GM18868 (cell line): ENCODE measurements around the gene FHDC1.

ENCODE experiments used
- ATAC-seq: cut with Tn5 transposase; IDR thresholded peaks from one replicate; pipeline ENCODE4 v1.9.1; 2021; ENCODE audit warnings: mild to moderate bottlenecking, moderate library complexity; ENCODE audit not compliant: unreplicated experiment

FHDC1 gene

GRCh38 chr4:153001626-153002025 lies 65.5 kb downstream of the FHDC1 start:
- no peak for ATAC-seq

GRCh38 chr4:153002110-153002509 lies 66.0 kb downstream of the FHDC1 start:
- ATAC-seq, result no peak

GRCh38 chr4:153004081-153004850 lies 68.1 kb downstream of the FHDC1 start:
- ATAC-seq, result no peak

GRCh38 chr4:153005899-153006381 lies 69.8 kb downstream of the FHDC1 start:
- ATAC-seq, result no peak

GRCh38 chr4:153008578-153009199 lies 72.6 kb downstream of the FHDC1 start:
- peak; percentile 83 for ATAC-seq

GRCh38 chr4:153010146-153010545 lies 74.0 kb downstream of the FHDC1 start:
- ATAC-seq, result no peak

- ATAC-seq, result no peak
Observed at GRCh38 chr4:153013202-153013977, 77.3 kb downstream of the FHDC1 start.

GRCh38 chr4:153014460-153014859 lies 78.3 kb downstream of the FHDC1 start:
- no peak for ATAC-seq

- ATAC-seq, result no peak
Observed at GRCh38 chr4:153016592-153016991, 80.5 kb downstream of the FHDC1 start.

GRCh38 chr4:153018031-153018430 lies 81.9 kb downstream of the FHDC1 start:
- ATAC-seq, result no peak

- no peak for ATAC-seq
Observed at GRCh38 chr4:153018684-153019083, 82.6 kb downstream of the FHDC1 start.

GRCh38 chr4:153019906-153020305 lies 83.8 kb downstream of the FHDC1 start:
- ATAC-seq, result no peak

- no peak for ATAC-seq
Observed at GRCh38 chr4:153020457-153020856, 84.3 kb downstream of the FHDC1 start.

GRCh38 chr4:153021276-153021675 lies 85.2 kb downstream of the FHDC1 start:
- no peak for ATAC-seq

- ATAC-seq, result no peak
Observed at GRCh38 chr4:153022241-153022715, 86.2 kb downstream of the FHDC1 start.

- no peak for ATAC-seq
Observed at GRCh38 chr4:153023139-153023538, 87.0 kb downstream of the FHDC1 start.

GRCh38 chr4:153023692-153024394 lies 87.7 kb downstream of the FHDC1 start:
- ATAC-seq, result no peak

GRCh38 chr4:153024466-153024865 lies 88.3 kb downstream of the FHDC1 start:
- no peak for ATAC-seq

- no peak for ATAC-seq
Observed at GRCh38 chr4:153025406-153025805, 89.3 kb downstream of the FHDC1 start.

- no peak for ATAC-seq
Observed at GRCh38 chr4:153026591-153027346, 90.6 kb downstream of the FHDC1 start.
